ENCODE data around the gene CAMK4. TPM values are rescaled to one million over a fixed set of nuclear protein-coding genes. Genes with fewer than 3 reads are reported as not detected.
"Not testable (repeated sequence)": the region's sequence is repeated elsewhere in the genome, so short reads cannot be mapped to it uniquely, and the experiment has no call there.

The CAMK4 gene
- total RNA-seq, 4 donors from 2014 or later, result 0.16 to 5.0 (median 4.4) TPM

DNA sequence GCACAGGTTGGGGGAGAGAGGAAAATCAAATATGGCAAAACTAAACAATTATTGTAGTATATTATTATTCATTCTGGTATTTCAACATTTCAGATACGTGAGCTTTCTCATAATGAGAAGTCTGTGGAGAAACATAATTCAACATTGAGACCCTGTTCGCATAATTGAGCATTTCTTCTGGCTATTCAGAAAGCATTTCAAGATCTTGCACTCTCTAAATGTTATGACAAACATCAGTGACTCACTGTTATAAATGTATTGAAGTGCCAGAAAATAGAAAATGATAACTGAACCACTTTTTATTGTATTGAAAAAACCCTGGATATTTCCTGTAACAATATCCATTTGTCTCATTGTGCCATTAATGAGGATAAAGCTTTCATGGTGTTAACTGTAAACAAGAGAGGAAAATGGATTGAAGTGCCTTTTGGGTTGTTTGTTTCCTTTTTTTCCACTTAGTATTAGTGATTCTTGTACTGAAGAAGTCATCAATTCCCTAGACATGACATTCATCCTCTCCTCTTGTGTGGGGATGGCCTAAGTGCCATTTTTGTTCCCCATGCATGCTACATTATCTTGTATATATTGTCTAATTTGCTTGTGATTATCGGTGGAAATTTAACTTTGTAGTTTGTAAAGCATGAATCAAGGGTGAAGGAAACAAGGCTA is 124.6 kb downstream of the CAMK4 start:
- Histone ChIP-seq H3K36me3 (no peaks in the 10 kb centered on the region), H3K27ac (no peak overlapping the region), H3K4me3 (no peak overlapping the region), H3K4me1 (no peaks in the 10 kb centered on the region), H3K9me3 (no peaks in the 10 kb centered on the region), H3K27me3 (no peaks in the 10 kb centered on the region)
- TF ChIP-seq, protein P1, sequence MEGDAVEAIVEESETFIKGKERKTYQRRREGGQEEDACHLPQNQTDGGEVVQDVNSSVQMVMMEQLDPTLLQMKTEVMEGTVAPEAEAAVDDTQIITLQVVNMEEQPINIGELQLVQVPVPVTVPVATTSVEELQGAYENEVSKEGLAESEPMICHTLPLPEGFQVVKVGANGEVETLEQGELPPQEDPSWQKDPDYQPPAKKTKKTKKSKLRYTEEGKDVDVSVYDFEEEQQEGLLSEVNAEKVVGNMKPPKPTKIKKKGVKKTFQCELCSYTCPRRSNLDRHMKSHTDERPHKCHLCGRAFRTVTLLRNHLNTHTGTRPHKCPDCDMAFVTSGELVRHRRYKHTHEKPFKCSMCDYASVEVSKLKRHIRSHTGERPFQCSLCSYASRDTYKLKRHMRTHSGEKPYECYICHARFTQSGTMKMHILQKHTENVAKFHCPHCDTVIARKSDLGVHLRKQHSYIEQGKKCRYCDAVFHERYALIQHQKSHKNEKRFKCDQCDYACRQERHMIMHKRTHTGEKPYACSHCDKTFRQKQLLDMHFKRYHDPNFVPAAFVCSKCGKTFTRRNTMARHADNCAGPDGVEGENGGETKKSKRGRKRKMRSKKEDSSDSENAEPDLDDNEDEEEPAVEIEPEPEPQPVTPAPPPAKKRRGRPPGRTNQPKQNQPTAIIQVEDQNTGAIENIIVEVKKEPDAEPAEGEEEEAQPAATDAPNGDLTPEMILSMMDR (IDR thresholded peaks at IDR 0.05), result no peak
- TF ChIP-seq EP300 (IDR thresholded peaks at IDR 0.05) (no peak), POLR2A (IDR thresholded peaks at IDR 0.05) (no peak), POLR2AphosphoS5 (IDR thresholded peaks at IDR 0.05) (no peak)
- ATAC-seq, result no peak
- WGBS, 2 donors (ENCODE audit: low coverage in 1 of 2), result 72 to 75% methylated on average over 3 of the region's 3 CpGs

DNA sequence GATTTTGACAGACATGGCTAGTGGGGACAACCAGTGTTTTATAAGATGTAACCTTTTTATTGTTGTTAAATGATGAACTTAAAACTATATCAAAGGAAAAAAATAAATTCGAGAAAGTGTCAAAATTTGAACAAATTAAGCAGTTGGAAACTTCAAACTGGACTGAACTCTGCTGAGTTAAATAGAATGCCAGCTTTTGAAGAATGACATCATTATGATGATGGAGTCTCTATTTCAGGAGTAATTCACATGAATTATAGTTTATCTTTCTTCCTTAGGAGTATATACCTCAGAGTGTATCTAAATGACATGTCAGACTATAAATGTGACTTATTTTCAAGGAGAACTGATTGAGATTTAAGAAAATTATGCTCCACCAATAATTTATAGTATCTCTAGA is 125.2 kb downstream of the CAMK4 start:
- no peaks in the 10 kb centered on the region for H3K4me1 ChIP-seq
- no peak for TF ChIP-seq POLR2A (IDR thresholded peaks at IDR 0.05)
- WGBS, 2 donors (ENCODE audit: low coverage in 1 of 2), result 60% methylated on average over 1 of the region's 1 CpG; no CpG with 5 or more reads in 1 of the 2 donors
- no peaks in the 10 kb centered on the region for H3K27me3 ChIP-seq
- no peaks in the 10 kb centered on the region for H3K9me3 ChIP-seq
- no peak overlapping the region for H3K27ac ChIP-seq
- ATAC-seq, result no peak
- no peaks in the 10 kb centered on the region for H3K36me3 ChIP-seq
- no peak overlapping the region for H3K4me3 ChIP-seq

DNA sequence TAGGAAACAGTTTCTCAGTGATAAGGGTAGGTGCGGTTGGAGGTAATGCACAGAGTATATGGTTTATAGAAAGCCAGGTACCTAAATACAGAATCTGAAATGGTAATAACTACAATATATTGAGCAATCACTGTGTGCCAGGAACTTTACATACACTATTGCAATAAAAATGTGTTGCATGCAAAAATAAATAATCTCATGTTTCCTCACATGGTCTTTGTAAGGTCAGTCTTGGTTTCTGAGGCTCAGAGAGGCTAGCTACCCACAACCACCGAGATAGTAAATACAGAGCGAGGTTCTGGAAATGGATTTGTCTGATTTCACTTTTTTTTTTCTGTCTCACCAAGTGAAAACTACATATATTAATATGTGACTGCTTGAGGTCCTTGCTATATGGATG is 128.9 kb downstream of the CAMK4 start:
- 76 to 87% methylated on average over 3 of the region's 3 CpGs for WGBS, 2 donors (ENCODE audit: low coverage in 1 of 2)
- no peaks in the 10 kb centered on the region for H3K9me3 ChIP-seq
- no peak overlapping the region for H3K4me3 ChIP-seq
- TF ChIP-seq EP300 (IDR thresholded peaks at IDR 0.05) (no peak), POLR2A (IDR thresholded peaks at IDR 0.05) (no peak), POLR2AphosphoS5 (IDR thresholded peaks at IDR 0.05) (no peak)
- TF ChIP-seq, protein P1 (IDR thresholded peaks at IDR 0.05), result no peak
- no peaks in the 10 kb centered on the region for H3K27me3 ChIP-seq
- ATAC-seq, result no peak
- H3K36me3 ChIP-seq, result no peaks in the 10 kb centered on the region
- no peak overlapping the region for H3K27ac ChIP-seq
- no peaks in the 10 kb centered on the region for H3K4me1 ChIP-seq

- not testable (repeated sequence) for H3K4me1 ChIP-seq, H3K4me3 ChIP-seq
These were observed 134.5 kb downstream of the CAMK4 start for GRCh38 chr5:111358726-111359125.

GRCh38 chr5:111360173-111360572 is 136.0 kb downstream of the CAMK4 start:
- no peak for TF ChIP-seq POLR2A (IDR thresholded peaks at IDR 0.05)
- TF ChIP-seq, protein P1 (IDR thresholded peaks at IDR 0.05), result no peak
- TF ChIP-seq EP300 (IDR thresholded peaks at IDR 0.05), result no peak
- no peak for TF ChIP-seq POLR2AphosphoS5 (IDR thresholded peaks at IDR 0.05)
- WGBS, 2 donors (ENCODE audit: low coverage in 1 of 2), result 54 to 86% methylated on average over 1 to 2 of the region's 2 CpGs
- Histone ChIP-seq H3K36me3 (no peaks in the 10 kb centered on the region), H3K27me3 (no peaks in the 10 kb centered on the region), H3K4me3 (no peak overlapping the region), H3K4me1 (no peaks in the 10 kb centered on the region), H3K27ac (no peak overlapping the region), H3K9me3 (no peaks in the 10 kb centered on the region)
- ATAC-seq, result no peak

More at GRCh38 chr5:111358726-111359125, 134.5 kb downstream of the CAMK4 start:
- not testable (repeated sequence) for H3K36me3 ChIP-seq, ATAC-seq, H3K27me3 ChIP-seq, H3K9me3 ChIP-seq, H3K27ac ChIP-seq
- 64% methylated on average over 1 of the region's 1 CpG; no CpG with 5 or more reads in 1 of the 2 donors for WGBS, 2 donors (ENCODE audit: low coverage in 1 of 2)

DNA sequence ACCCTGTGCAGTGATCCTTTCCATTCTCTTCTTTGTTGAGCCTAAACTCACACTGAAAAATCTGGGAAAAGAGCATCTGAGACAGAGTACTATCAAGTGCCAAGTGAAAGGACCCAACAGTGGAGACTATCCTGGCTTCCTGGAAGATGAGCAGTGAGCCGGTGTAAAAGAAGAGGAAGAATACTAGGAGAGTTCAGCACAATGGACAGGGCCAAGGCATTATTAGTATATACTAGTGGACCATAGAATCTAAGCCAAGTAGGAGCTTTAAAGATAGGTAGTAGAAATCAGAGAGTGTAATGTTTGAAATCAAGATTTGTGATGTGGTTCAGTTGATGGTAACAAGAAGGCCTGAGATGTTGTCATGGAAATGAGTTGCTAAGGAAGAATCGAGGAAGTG is 140.8 kb downstream of the CAMK4 start:
- Histone ChIP-seq H3K36me3 (no peaks in the 10 kb centered on the region), H3K9me3 (no peaks in the 10 kb centered on the region), H3K4me1 (no peaks in the 10 kb centered on the region), H3K4me3 (no peak overlapping the region), H3K27me3 (no peaks in the 10 kb centered on the region), H3K27ac (no peak overlapping the region)
- WGBS, 2 donors (ENCODE audit: low coverage in 1 of 2), result 83 to 94% methylated on average over 2 of the region's 2 CpGs
- TF ChIP-seq EP300 (IDR thresholded peaks at IDR 0.05) (no peak), POLR2AphosphoS5 (IDR thresholded peaks at IDR 0.05) (no peak), POLR2A (IDR thresholded peaks at IDR 0.05) (no peak)
- TF ChIP-seq, protein P1 (IDR thresholded peaks at IDR 0.05), result no peak
- ATAC-seq, result no peak

Data from gastroesophageal sphincter (tissue), 4 donors.